T-cell (primary cell): ENCODE measurements around the gene FJX1. TPM values are rescaled to one million over a fixed set of nuclear protein-coding genes. Genes with fewer than 3 reads are reported as not detected.

Experiments
- ATAC-seq, 4 experiments: fragments of 200-7000 bp in 3 of 4; fragments of 150-1000 bp in 1 of 4; cut with Tn5 transposase; replicated peaks in 1 of 4; 1 replicate in 3 of 4; 2 replicates in 1 of 4; pipeline ENCODE4 v1.10.0; 2021; ENCODE audit warnings: moderate library complexity in 3 of 4, mild to moderate bottlenecking in 2 of 4, moderate number of reproducible peaks in 1 of 4
- CTCF ChIA-PET, 2 donors: fragments of 300-600 bp; sonication (Branson Sonifier 250); formaldehyde crosslinking; loops; one replicate each; lab custom pipeline; 2022; ENCODE audit warnings: antibody characterized with exemption in 2 of 2; lab: Charles Lee
- POLR2A ChIA-PET, 2 donors: fragments of 300-600 bp; sonication (Branson Sonifier 250); formaldehyde crosslinking; loops; one replicate each; lab custom pipeline; 2022; ENCODE audit warnings: antibody characterized with exemption in 2 of 2; lab: Charles Lee
- DNase-seq, 35 experiments: peaks; one replicate each; pipeline versions ENCODE4 v3.0.0 to v3.0.0-alpha.2; 2013 to 2023
- H3K27ac ChIP-seq: one replicate; pipeline ENCODE4 v1.5.1; 2013; ENCODE audit warnings: low read length
- H3K27me3 ChIP-seq, 2 experiments: replicated peaks in 1 of 2; 1 replicate in 1 of 2; 2 replicates in 1 of 2; pipeline versions ENCODE4 v1.6.1 to v1.7.0; 2013; ENCODE audit warnings: low read length in 1 of 2, mixed read lengths in 1 of 2; ENCODE audit not compliant: control insufficient read depth in 2 of 2, insufficient read depth in 2 of 2; ENCODE audit errors: extremely low read depth in 1 of 2
- H3K36me3 ChIP-seq, 2 donors: 1 replicate in 1 of 2; 2 replicates in 1 of 2; pipeline versions ENCODE4 v1.6.1 to v1.7.0; 2013; ENCODE audit warnings: low read length in 1 of 2; ENCODE audit not compliant: control insufficient read depth in 2 of 2, insufficient read depth in 1 of 2; ENCODE audit errors: extremely low read depth in 1 of 2
- H3K4me1 ChIP-seq, 2 experiments: 1 replicate in 1 of 2; 2 replicates in 1 of 2; pipeline versions ENCODE4 v1.6.1 to v1.7.0; 2013; ENCODE audit warnings: low read length in 2 of 2, mixed read lengths in 1 of 2; ENCODE audit not compliant: insufficient read depth in 2 of 2, control insufficient read depth in 1 of 2; ENCODE audit errors: extremely low read depth in 1 of 2
- H3K4me3 ChIP-seq, 2 donors: 1 replicate in 1 of 2; 2 replicates in 1 of 2; pipeline versions ENCODE4 v1.5.1 to v1.7.0; 2013; ENCODE audit warnings: mild to moderate bottlenecking in 2 of 2, low read length in 1 of 2, moderate library complexity in 1 of 2; ENCODE audit not compliant: control insufficient read depth in 1 of 2; ENCODE audit errors: extremely low read depth in 1 of 2
- H3K9me3 ChIP-seq: 2 replicates; pipeline ENCODE4 v1.7.0; 2013
- H3K27ac Mint-ChIP-seq, 2 donors: one replicate each; pipeline ENCODE4 v1.8.0; 2020 to 2021; ENCODE audit warnings: mild to moderate bottlenecking in 2 of 2, mixed read lengths in 2 of 2
- H3K27me3 Mint-ChIP-seq, 2 donors: one replicate each; pipeline ENCODE4 v1.8.0; 2021 to 2022; ENCODE audit warnings: mixed read lengths in 2 of 2
- H3K36me3 Mint-ChIP-seq: one replicate; pipeline ENCODE4 v1.8.0; 2021; ENCODE audit warnings: mixed read lengths
- H3K4me1 Mint-ChIP-seq, 3 donors: one replicate each; pipeline ENCODE4 v1.8.0; 2020 to 2022; ENCODE audit warnings: mixed read lengths in 3 of 3, mild to moderate bottlenecking in 1 of 3
- H3K4me3 Mint-ChIP-seq, 3 donors: one replicate each; pipeline ENCODE4 v1.8.0; 2020 to 2022; ENCODE audit warnings: mild to moderate bottlenecking in 3 of 3, mixed read lengths in 3 of 3, moderate library complexity in 3 of 3
- H3K9me3 Mint-ChIP-seq, 3 donors: one replicate each; pipeline ENCODE4 v1.8.0; 2020 to 2022; ENCODE audit warnings: mixed read lengths in 3 of 3
- WGBS: methylation state at CpG from one replicate; pipeline ENCODE4 v1.1.5; 2013; ENCODE audit warnings: missing lambda C conversion rate; ENCODE audit not compliant: insufficient coverage; 5-methylcytosine and 5-hydroxymethylcytosine counted together
- total RNA-seq, 35 experiments: library from RNA in 6 of 35; stranded (reverse) in 6 of 35; fragments of 120-200 nt in 1 of 35; gene quantifications; one replicate each; pipeline versions ENCODE4 v1.2.1 to v1.2.4 and lab custom pipeline; 2013 to 2026

FJX1 gene
- total RNA-seq, 5 donors from 2014 or later (not counting 1 experiment from before 2014, with no cell fraction given): 0.23 TPM; not detected in 4

DNA sequence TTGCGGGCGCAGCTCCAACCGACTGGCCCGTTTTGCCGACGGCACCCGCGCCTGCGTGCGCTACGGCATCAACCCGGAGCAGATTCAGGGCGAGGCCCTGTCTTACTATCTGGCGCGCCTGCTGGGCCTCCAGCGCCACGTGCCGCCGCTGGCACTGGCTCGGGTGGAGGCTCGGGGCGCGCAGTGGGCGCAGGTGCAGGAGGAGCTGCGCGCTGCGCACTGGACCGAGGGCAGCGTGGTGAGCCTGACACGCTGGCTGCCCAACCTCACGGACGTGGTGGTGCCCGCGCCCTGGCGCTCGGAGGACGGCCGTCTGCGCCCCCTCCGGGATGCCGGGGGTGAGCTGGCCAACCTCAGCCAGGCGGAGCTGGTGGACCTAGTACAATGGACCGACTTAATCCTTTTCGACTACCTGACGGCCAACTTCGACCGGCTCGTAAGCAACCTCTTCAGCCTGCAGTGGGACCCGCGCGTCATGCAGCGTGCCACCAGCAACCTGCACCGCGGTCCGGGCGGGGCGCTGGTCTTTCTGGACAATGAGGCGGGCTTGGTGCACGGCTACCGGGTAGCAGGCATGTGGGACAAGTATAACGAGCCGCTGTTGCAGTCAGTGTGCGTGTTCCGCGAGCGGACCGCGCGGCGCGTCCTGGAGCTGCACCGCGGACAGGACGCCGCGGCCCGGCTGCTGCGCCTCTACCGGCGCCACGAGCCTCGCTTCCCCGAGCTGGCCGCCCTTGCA is 1.0 kb downstream of the FJX1 start:
- CTCF ChIA-PET: no interaction called here
- Mint-ChIP-seq H3K9me3 (no peaks in the 10 kb centered on the region), H3K36me3 (no peaks in the 10 kb centered on the region), H3K4me1 (peaks cover 11 to 16% (median 14%) of the 10 kb centered on the region in 3 donors), H3K27me3 (peaks cover 57 to 67% of the 10 kb centered on the region in 2 donors), H3K4me3 (peak overlapping the region; percentile 31 to 63 (median 36)), H3K27ac (no peak overlapping the region)
- Histone ChIP-seq H3K36me3 (no peaks in the 10 kb centered on the region), H3K4me3 (peak overlapping the region in 1 of 2 donors; percentile 71), H3K9me3 (no peaks in the 10 kb centered on the region), H3K27ac (no peak overlapping the region), H3K4me1 (peaks cover 6 to 20% of the 10 kb centered on the region in 2 experiments), H3K27me3 (peaks cover 10 to 30% of the 10 kb centered on the region in 2 experiments)
- peak in 4 of 35 experiments; percentile 1 to 8 (median 6) for DNase-seq
- POLR2A ChIA-PET: no interaction called here
- peak; percentile 20 to 57 (median 42) for ATAC-seq
- 3% methylated on average over 84 of the region's 84 CpGs for WGBS

DNA sequence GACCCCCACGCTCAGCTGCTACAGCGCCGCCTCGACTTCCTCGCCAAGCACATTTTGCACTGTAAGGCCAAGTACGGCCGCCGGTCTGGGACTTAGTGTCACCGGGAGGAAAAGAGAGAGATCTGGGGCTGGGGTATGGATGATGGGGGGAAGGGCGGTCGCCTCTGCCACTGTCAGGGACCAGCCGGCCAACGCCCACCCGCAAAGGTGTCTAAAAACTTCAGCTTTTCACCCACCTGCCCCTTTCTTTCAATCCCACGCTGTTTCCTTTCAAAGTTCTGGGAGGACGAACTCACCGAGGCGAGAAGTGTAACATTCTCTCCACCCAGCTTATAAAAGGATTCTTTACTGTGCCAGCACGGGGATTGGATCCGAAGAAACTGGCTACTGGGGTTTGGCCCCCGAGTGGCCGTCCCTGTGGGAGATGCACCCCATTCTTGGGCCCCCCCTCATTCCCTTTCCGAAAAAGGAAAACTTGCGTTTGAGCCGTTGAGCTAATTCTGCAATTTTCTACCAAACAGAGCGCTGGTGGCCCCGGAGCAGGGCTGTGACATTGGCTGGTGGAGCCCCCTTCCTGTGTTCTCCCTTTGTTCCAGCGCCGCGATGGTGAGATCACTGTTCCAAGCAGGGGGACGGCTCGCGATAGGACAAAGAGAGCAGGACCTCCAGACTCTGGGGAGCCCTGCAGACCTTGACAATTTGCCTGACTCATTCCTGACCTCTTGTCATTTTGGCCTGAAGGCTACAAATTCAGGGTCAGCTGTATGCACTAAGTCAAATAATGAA is 1.8 kb downstream of the FJX1 start:
- Mint-ChIP-seq H3K4me3 (peak overlapping the region; percentile 36 to 63 (median 62)), H3K4me1 (peaks cover 11 to 16% (median 14%) of the 10 kb centered on the region in 3 donors), H3K9me3 (no peaks in the 10 kb centered on the region), H3K27ac (no peak overlapping the region), H3K27me3 (peaks cover 56 to 64% of the 10 kb centered on the region in 2 donors), H3K36me3 (no peaks in the 10 kb centered on the region)
- DNase-seq: peak in 1 of 35 experiments; percentile 6
- ChIA-PET POLR2A (interaction anchor here in 1 of 2 donors (0.7 kb wide), 1 partner anchor 1123 kb away, joined by 4 read pairs; no protein-coding TSS in a partner anchor), CTCF (interaction anchor here in 1 of 2 donors (0.6 kb wide), 1 partner anchor 889 kb away, joined by 3 read pairs; no protein-coding TSS in a partner anchor)
- H3K27me3 ChIP-seq: peaks cover 10 to 30% of the 10 kb centered on the region in 2 experiments
- H3K36me3 ChIP-seq: no peaks in the 10 kb centered on the region
- ATAC-seq: no peak
- WGBS: 5% methylated on average over 22 of the region's 33 CpGs
- H3K4me1 ChIP-seq: peaks cover 6 to 20% of the 10 kb centered on the region in 2 experiments
- peak overlapping the region in 1 of 2 donors; percentile 71 for H3K4me3 ChIP-seq
- no peak overlapping the region for H3K27ac ChIP-seq
- no peaks in the 10 kb centered on the region for H3K9me3 ChIP-seq

DNA sequence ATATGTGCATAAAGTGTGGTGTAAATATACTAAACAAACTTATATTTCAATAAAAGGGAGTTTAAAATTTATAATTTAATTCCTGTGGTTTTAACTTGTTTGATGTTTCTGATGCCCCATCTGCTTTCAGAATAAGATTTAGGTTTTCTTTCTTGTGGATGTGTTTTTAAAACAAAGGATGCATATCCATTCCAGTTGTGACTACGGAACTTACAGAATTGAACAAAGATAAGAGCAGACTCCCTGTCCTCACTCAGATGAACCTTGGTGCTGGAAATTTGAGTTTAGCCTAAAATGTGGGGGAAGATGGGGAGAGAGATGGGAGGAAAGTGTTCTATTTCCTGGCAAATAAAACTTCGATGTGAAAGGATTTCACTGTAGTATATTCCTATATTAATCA is 2.5 kb downstream of the FJX1 start:
- WGBS: no CpG with 5 or more reads among the region's 2 CpGs
- ChIA-PET POLR2A (interaction anchor here in 1 of 2 donors (0.7 kb wide), 1 partner anchor 1124 kb away, joined by 4 read pairs; no protein-coding TSS in a partner anchor), CTCF (interaction anchor here in 1 of 2 donors (0.6 kb wide), 1 partner anchor 889 kb away, joined by 3 read pairs; no protein-coding TSS in a partner anchor)
- H3K4me1 Mint-ChIP-seq: peaks cover 11 to 16% (median 14%) of the 10 kb centered on the region in 3 donors
- no peak overlapping the region for H3K4me3 ChIP-seq
- H3K27me3 ChIP-seq: peaks cover 10 to 30% of the 10 kb centered on the region in 2 experiments
- H3K4me3 Mint-ChIP-seq: peak overlapping the region in 1 of 3 donors; percentile 18
- no peak for DNase-seq
- peaks cover 56 to 60% of the 10 kb centered on the region in 2 donors for H3K27me3 Mint-ChIP-seq
- no peaks in the 10 kb centered on the region for H3K9me3 ChIP-seq
- no peak overlapping the region for H3K27ac Mint-ChIP-seq
- ATAC-seq: no peak
- no peaks in the 10 kb centered on the region for H3K9me3 Mint-ChIP-seq
- no peaks in the 10 kb centered on the region for H3K36me3 Mint-ChIP-seq
- peaks cover 6 to 20% of the 10 kb centered on the region in 2 experiments for H3K4me1 ChIP-seq
- H3K36me3 ChIP-seq: no peaks in the 10 kb centered on the region
- H3K27ac ChIP-seq: no peak overlapping the region

DNA sequence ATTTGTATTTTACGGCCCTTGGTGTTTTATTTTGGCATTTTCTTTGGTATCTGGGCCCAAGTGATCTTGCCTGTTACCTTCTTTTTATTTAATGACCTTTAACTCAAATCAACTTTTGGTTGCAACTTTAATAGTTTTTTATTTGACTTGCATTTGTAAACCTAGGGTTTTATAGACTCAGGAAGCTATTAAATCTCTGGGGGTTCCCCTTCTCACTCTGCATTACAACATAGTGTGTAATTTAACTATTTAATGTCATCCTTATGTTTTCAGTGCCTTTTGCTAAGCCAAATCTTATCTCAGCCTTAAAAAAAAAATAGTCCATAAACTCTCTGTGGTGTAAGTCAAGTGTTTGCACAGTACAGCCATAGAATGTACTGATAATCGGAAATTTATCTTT is 3.4 kb downstream of the FJX1 start:
- DNase-seq: no peak
- peaks cover 11 to 16% (median 14%) of the 10 kb centered on the region in 3 donors for H3K4me1 Mint-ChIP-seq
- WGBS: no CpG with 5 or more reads among the region's 2 CpGs
- no peak overlapping the region for H3K27ac ChIP-seq
- ChIA-PET POLR2A (no interaction called here), CTCF (no interaction called here)
- no peak overlapping the region for H3K4me3 ChIP-seq
- H3K4me1 ChIP-seq: peaks cover 6 to 20% of the 10 kb centered on the region in 2 experiments
- no peaks in the 10 kb centered on the region for H3K9me3 ChIP-seq
- peaks cover 61 to 62% of the 10 kb centered on the region in 2 donors for H3K27me3 Mint-ChIP-seq
- no peak overlapping the region for H3K27ac Mint-ChIP-seq
- no peaks in the 10 kb centered on the region for H3K36me3 Mint-ChIP-seq
- H3K27me3 ChIP-seq: peaks cover 10 to 30% of the 10 kb centered on the region in 2 experiments
- H3K9me3 Mint-ChIP-seq: no peaks in the 10 kb centered on the region
- no peak overlapping the region for H3K4me3 Mint-ChIP-seq
- H3K36me3 ChIP-seq: no peaks in the 10 kb centered on the region
- ATAC-seq: no peak

DNA sequence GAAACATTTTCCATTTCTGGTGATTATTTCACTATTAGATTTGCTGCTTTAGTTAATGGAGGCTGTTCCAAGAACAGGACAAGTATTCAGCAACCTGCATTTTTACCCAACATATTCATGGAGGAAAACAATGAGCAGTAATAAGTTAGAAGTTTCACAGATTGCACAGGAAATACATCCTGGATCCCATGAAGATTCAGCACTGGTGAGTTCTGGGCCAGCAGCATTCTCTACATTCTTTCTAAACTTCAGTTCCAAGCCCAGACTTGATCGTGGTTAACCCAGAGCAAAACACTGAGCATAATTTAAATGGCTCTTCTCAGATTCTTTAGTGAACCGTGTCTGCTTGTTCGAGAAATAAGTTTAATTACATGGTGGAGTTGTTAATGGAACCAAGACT is 3.8 kb downstream of the FJX1 start:
- Histone ChIP-seq H3K9me3 (no peaks in the 10 kb centered on the region), H3K36me3 (no peaks in the 10 kb centered on the region), H3K27me3 (peaks cover 10 to 30% of the 10 kb centered on the region in 2 experiments), H3K4me1 (peaks cover 6 to 20% of the 10 kb centered on the region in 2 experiments), H3K27ac (no peak overlapping the region), H3K4me3 (no peak overlapping the region)
- no peak overlapping the region for H3K4me3 Mint-ChIP-seq
- ChIA-PET POLR2A (no interaction called here), CTCF (no interaction called here)
- DNase-seq (no peak), ATAC-seq (no peak)
- no peaks in the 10 kb centered on the region for H3K9me3 Mint-ChIP-seq
- WGBS: 76% methylated on average over 2 of the region's 3 CpGs
- peaks cover 11 to 15% (median 14%) of the 10 kb centered on the region in 3 donors for H3K4me1 Mint-ChIP-seq
- H3K36me3 Mint-ChIP-seq: no peaks in the 10 kb centered on the region
- H3K27me3 Mint-ChIP-seq: peaks cover 63 to 64% of the 10 kb centered on the region in 2 donors
- H3K27ac Mint-ChIP-seq: no peak overlapping the region

DNA sequence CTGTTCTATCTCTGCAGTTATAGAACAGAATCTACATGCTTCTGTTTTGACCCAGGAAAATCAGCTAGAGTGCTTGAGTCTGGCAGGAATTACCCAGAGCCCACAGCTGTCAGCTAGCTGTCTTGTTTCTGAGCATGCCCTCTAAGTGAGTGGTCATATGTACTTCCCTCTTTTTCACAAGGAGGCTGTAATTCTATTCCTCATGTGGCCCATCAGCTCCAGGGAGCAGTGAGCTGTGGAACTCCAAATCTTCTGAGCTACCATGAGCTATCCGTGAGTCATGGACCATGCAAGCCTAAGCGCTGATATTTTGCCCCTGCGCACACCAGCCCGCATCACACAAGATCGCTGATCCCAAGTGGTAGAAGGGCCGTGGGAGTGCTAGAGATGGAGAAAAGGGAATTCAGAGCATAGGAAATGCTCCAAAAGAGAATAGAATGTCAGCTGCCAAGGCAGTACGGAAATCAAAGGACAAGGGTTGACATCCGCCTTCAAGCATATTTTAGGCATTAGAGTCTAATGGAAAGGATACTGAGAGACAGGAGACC is 5.4 kb downstream of the FJX1 start:
- ChIA-PET POLR2A (no interaction called here), CTCF (interaction anchor here in 1 of 2 donors (0.7 kb wide), 1 partner anchor 22 kb away, joined by 5 read pairs; no protein-coding TSS in a partner anchor)
- Histone ChIP-seq H3K4me1 (peaks cover 3 to 13% of the 10 kb centered on the region in 2 experiments), H3K27me3 (peaks cover 4 to 22% of the 10 kb centered on the region in 2 experiments), H3K27ac (no peak overlapping the region), H3K9me3 (no peaks in the 10 kb centered on the region), H3K36me3 (no peaks in the 10 kb centered on the region), H3K4me3 (no peak overlapping the region)
- H3K27me3 Mint-ChIP-seq: peaks cover 64 to 66% of the 10 kb centered on the region in 2 donors
- no peaks in the 10 kb centered on the region for H3K9me3 Mint-ChIP-seq
- H3K4me1 Mint-ChIP-seq: peaks cover 6 to 8% (median 7%) of the 10 kb centered on the region in 3 donors
- no peak for ATAC-seq
- H3K36me3 Mint-ChIP-seq: no peaks in the 10 kb centered on the region
- 86% methylated on average over 2 of the region's 8 CpGs for WGBS
- no peak overlapping the region for H3K4me3 Mint-ChIP-seq
- H3K27ac Mint-ChIP-seq: no peak overlapping the region
- no peak for DNase-seq
